HepG2 (cell line): Measurements from ENCODE around the gene FAM229A. TPM values are rescaled to one million over a fixed set of nuclear protein-coding genes. Genes with fewer than 3 reads are reported as not detected.
A peak's percentile ranks its signal among the peaks of the same experiment; 100 is the strongest.

Source experiments
- ETV6 ChIP-seq: sonication (generic); formaldehyde crosslinking; conservative IDR thresholded peaks from 2 replicates; pipeline ENCODE4 v1.4.0; 2020; ENCODE audit warnings: missing genetic modification reagents
- HOXA5 ChIP-seq: sonication (generic); formaldehyde crosslinking; IDR thresholded peaks from 2 replicates; pipeline ENCODE4 v1.4.0; 2020; ENCODE audit warnings: missing genetic modification reagents
- KLF12 ChIP-seq: sonication (generic); formaldehyde crosslinking; IDR thresholded peaks from 2 replicates; pipeline ENCODE4 v1.4.0; 2020; ENCODE audit warnings: missing genetic modification reagents, borderline replicate concordance
- KLF6 ChIP-seq: IDR thresholded peaks from 2 replicates; pipeline ENCODE4 v1.8.0; 2016; ENCODE audit warnings: missing biosample characterization, missing genetic modification reagents
- MXI1 ChIP-seq: IDR thresholded peaks from 3 replicates; pipeline ENCODE4 v1.6.1; 2012; ENCODE audit warnings: low read depth, low read length, inconsistent platforms, borderline replicate concordance
- NFKB2 ChIP-seq: sonication (generic); formaldehyde crosslinking; IDR thresholded peaks from 2 replicates; pipeline ENCODE4 v1.4.0; 2020; ENCODE audit warnings: missing genetic modification reagents, borderline replicate concordance
- PAWR ChIP-seq: sonication (generic); formaldehyde crosslinking; IDR thresholded peaks from 2 replicates; pipeline ENCODE4 v1.4.0; 2020; ENCODE audit warnings: missing genetic modification reagents, mild to moderate bottlenecking, borderline replicate concordance
- SOX13 ChIP-seq, 3 experiments: fragments of 450-650 bp in 1 of 3; sonication (generic) in 1 of 3; formaldehyde crosslinking in 1 of 3; IDR thresholded peaks in 2 of 3; conservative IDR thresholded peaks in 1 of 3; 2 replicates each; pipeline versions ENCODE4 v1.5.0 to v1.6.1; 2016 to 2020; ENCODE audit warnings: antibody characterized with exemption in 1 of 3, mild to moderate bottlenecking in 1 of 3, missing compliant biosample characterization in 1 of 3, missing genetic modification reagents in 1 of 3, moderate library complexity in 1 of 3
- SRSF9 ChIP-seq: fragments of 200-400 bp; formaldehyde crosslinking; IDR thresholded peaks from 2 replicates; pipeline ENCODE4 v1.6.1; 2018; ENCODE audit warnings: borderline replicate concordance, mild to moderate bottlenecking, low read depth, low read length; ENCODE audit not compliant: insufficient read depth, poor library complexity, severe bottlenecking
- TCF7L2 ChIP-seq: IDR thresholded peaks from 2 replicates; pipeline ENCODE4 v1.6.1; 2011; ENCODE audit warnings: mild to moderate bottlenecking, low read depth, low read length, moderate library complexity
- ZBTB7B ChIP-seq: sonication (generic); formaldehyde crosslinking; IDR thresholded peaks from 2 replicates; pipeline ENCODE4 v1.4.0; 2020; ENCODE audit warnings: missing genetic modification reagents
- ZFP37 ChIP-seq: sonication (generic); formaldehyde crosslinking; IDR thresholded peaks from 2 replicates; pipeline ENCODE4 v1.4.0; 2020; ENCODE audit warnings: missing genetic modification reagents, borderline replicate concordance
- ZNF296 ChIP-seq: sonication (generic); formaldehyde crosslinking; conservative IDR thresholded peaks from 2 replicates; pipeline ENCODE4 v1.5.0; 2020; ENCODE audit warnings: mild to moderate bottlenecking, missing genetic modification reagents
- ZNF34 ChIP-seq: sonication (generic); formaldehyde crosslinking; IDR thresholded peaks from 2 replicates; pipeline ENCODE4 v1.4.0; 2020; ENCODE audit warnings: mild to moderate bottlenecking, missing genetic modification reagents, borderline replicate concordance
- ZNF44 ChIP-seq: sonication (generic); formaldehyde crosslinking; IDR thresholded peaks from 2 replicates; pipeline ENCODE4 v1.5.1; 2020; ENCODE audit warnings: mild to moderate bottlenecking, missing genetic modification reagents
- ZNF569 ChIP-seq: sonication (generic); formaldehyde crosslinking; IDR thresholded peaks from 2 replicates; pipeline ENCODE4 v1.5.0; 2020; ENCODE audit warnings: mild to moderate bottlenecking, missing genetic modification reagents, moderate library complexity, borderline replicate concordance
- ZNF629 ChIP-seq: sonication (generic); formaldehyde crosslinking; conservative IDR thresholded peaks from 2 replicates; pipeline ENCODE4 v1.5.0; 2020; ENCODE audit warnings: missing genetic modification reagents
- ZNF720 ChIP-seq: sonication (generic); formaldehyde crosslinking; IDR thresholded peaks from 2 replicates; pipeline ENCODE4 v1.4.0; 2020; ENCODE audit warnings: missing genetic modification reagents
- ZNF75D ChIP-seq: sonication (generic); formaldehyde crosslinking; IDR thresholded peaks from 2 replicates; pipeline ENCODE4 v1.8.1; 2023; ENCODE audit warnings: missing genetic modification reagents, mild to moderate bottlenecking, borderline replicate concordance
- ZNF792 ChIP-seq: IDR thresholded peaks from 2 replicates; pipeline ENCODE4 v1.6.1; 2016
- ZNF816 ChIP-seq: sonication (generic); formaldehyde crosslinking; IDR thresholded peaks from 2 replicates; pipeline ENCODE4 v1.8.0; 2022; ENCODE audit warnings: missing genetic modification reagents, mild to moderate bottlenecking, borderline replicate concordance
- ZNF850 ChIP-seq: sonication (generic); formaldehyde crosslinking; conservative IDR thresholded peaks from 2 replicates; pipeline ENCODE4 v1.9.0; 2021; ENCODE audit warnings: mild to moderate bottlenecking, missing genetic modification reagents
- polyA plus RNA-seq, 8 experiments: library from polyadenylated mRNA; depleted of rRNA in 3 of 8; stranded (reverse) in 7 of 8; unstranded in 1 of 8; fragments of >200 nt; fragmentation: Illumina TruSeq in 4 of 8; extraction: Trizol in 4 of 8; gene quantifications; 2 replicates each; pipeline versions ENCODE4 v1.2.1 to v1.2.3, GENCODE V29; 2011 to 2016; ENCODE audit warnings: low read depth in 4 of 8, missing spikeins in 1 of 8, mixed read lengths in 1 of 8; ENCODE audit not compliant: insufficient read depth in 1 of 8
- total RNA-seq, 5 experiments: library from RNA; depleted of rRNA; stranded (reverse); fragments of >200 nt; fragmentation: Illumina TruSeq; extraction: Trizol; gene quantifications; 2 replicates each; pipeline ENCODE4 v1.2.3, GENCODE V29; 2016; ENCODE audit warnings: low read depth in 1 of 5
- TF ChIP-seq, protein P1 (sequence below): sonication (generic); formaldehyde crosslinking; IDR thresholded peaks from 2 replicates; pipeline ENCODE4 v1.4.0; 2020; ENCODE audit warnings: missing genetic modification reagents
- TF ChIP-seq, protein P2 (sequence below): sonication (generic); formaldehyde crosslinking; IDR thresholded peaks from 2 replicates; pipeline ENCODE4 v1.8.1; 2023; ENCODE audit warnings: missing genetic modification reagents, inconsistent platforms, borderline replicate concordance

Gene FAM229A
- total and polyA plus RNA-seq, 2 of the 13 experiments (the other 11 are each of a cell fraction or from before 2014, with no cell fraction given): 3.2 to 17.6 TPM

DNA sequence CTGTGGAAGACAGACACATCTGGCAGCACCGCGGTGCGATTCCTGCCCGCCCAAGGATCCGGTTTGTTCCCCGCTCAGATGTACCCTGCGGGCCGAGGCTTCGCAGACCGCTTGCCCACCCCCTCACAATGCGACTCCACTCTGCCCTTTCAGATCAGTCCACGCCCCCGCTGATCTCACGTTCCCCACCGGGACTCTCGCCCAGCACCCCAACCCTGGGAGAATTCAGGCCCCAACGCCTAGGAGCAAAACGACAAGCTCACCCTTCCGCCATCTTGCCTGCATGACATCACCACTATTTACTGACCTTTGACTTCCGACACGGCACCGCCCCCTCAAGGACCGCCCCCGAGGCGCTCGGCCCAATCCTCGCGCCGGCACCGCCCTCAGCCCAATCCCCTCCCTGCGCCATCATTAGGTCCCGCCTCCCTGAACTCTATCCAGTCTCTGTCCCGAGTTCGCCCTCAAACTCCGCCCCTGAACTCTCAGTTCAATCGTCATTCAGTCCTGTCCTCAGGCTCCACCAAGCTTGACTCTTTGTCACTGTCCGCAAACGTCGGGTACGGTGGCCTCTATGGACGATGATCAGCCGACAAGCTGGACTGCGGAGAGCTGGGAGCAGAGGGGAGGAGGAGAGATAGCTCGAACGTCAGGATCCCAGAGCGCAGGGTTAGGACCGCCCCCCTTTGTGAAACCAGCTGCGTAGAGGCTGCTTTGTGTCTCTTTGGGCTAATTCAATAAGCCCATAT, 32.0 kb upstream of the FAM229A start, which contains the start of gene BSDC1 (continued):
- no peak for TF ChIP-seq ZNF75D (CRISPR knock-in tag)
- TF ChIP-seq ZNF569 (CRISPR knock-in tag): no peak
- TF ChIP-seq ZNF34 (CRISPR knock-in tag): no peak
- peak; percentile 38; the same call in 1 of the 2 replicates for TF ChIP-seq SOX13 (IDR thresholded peaks at IDR 0.05)
- peak in 1 of 2 experiments; percentile 69; a peak in 2 of 4 replicates for TF ChIP-seq SOX13 (CRISPR knock-in tag; conservative IDR thresholded peaks at IDR 0.05 in 1 of 2, IDR thresholded peaks at IDR 0.05 in 1 of 2)
- TF ChIP-seq KLF6 (CRISPR knock-in tag): no peak; the same call in 1 of the 2 replicates
- TF ChIP-seq HOXA5: no peak; the same call in 1 of the 2 replicates
- TF ChIP-seq, protein P1, sequence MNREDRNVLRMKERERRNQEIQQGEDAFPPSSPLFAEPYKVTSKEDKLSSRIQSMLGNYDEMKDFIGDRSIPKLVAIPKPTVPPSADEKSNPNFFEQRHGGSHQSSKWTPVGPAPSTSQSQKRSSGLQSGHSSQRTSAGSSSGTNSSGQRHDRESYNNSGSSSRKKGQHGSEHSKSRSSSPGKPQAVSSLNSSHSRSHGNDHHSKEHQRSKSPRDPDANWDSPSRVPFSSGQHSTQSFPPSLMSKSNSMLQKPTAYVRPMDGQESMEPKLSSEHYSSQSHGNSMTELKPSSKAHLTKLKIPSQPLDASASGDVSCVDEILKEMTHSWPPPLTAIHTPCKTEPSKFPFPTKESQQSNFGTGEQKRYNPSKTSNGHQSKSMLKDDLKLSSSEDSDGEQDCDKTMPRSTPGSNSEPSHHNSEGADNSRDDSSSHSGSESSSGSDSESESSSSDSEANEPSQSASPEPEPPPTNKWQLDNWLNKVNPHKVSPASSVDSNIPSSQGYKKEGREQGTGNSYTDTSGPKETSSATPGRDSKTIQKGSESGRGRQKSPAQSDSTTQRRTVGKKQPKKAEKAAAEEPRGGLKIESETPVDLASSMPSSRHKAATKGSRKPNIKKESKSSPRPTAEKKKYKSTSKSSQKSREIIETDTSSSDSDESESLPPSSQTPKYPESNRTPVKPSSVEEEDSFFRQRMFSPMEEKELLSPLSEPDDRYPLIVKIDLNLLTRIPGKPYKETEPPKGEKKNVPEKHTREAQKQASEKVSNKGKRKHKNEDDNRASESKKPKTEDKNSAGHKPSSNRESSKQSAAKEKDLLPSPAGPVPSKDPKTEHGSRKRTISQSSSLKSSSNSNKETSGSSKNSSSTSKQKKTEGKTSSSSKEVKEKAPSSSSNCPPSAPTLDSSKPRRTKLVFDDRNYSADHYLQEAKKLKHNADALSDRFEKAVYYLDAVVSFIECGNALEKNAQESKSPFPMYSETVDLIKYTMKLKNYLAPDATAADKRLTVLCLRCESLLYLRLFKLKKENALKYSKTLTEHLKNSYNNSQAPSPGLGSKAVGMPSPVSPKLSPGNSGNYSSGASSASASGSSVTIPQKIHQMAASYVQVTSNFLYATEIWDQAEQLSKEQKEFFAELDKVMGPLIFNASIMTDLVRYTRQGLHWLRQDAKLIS: no peak
- no peak for TF ChIP-seq ZNF44
- no peak; the same call in 1 of the 2 replicates for TF ChIP-seq ZNF816
- 0 out of 2 replicates have a peak, but pooled peaks have one; percentile 31 for TF ChIP-seq ETV6
- peak; percentile 29; the same call in 1 of the 3 replicates for TF ChIP-seq MXI1
- peak; percentile 88 for TF ChIP-seq ZNF792 (CRISPR knock-in tag)
- no peak for TF ChIP-seq ZNF296 (CRISPR knock-in tag)
- TF ChIP-seq PAWR (CRISPR knock-in tag): no peak
- no peak for TF ChIP-seq ZNF720 (CRISPR knock-in tag)
- no peak for TF ChIP-seq ZNF629 (CRISPR knock-in tag)
- TF ChIP-seq TCF7L2: no peak
- peak; percentile 60; the same call in 1 of the 2 replicates for TF ChIP-seq NFKB2 (CRISPR knock-in tag)
- no peak for TF ChIP-seq KLF12 (CRISPR knock-in tag)
- TF ChIP-seq, protein P2, sequence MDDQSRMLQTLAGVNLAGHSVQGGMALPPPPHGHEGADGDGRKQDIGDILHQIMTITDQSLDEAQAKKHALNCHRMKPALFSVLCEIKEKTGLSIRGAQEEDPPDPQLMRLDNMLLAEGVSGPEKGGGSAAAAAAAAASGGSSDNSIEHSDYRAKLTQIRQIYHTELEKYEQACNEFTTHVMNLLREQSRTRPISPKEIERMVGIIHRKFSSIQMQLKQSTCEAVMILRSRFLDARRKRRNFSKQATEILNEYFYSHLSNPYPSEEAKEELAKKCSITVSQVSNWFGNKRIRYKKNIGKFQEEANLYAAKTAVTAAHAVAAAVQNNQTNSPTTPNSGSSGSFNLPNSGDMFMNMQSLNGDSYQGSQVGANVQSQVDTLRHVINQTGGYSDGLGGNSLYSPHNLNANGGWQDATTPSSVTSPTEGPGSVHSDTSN: no peak
- TF ChIP-seq ZBTB7B (CRISPR knock-in tag): peak; percentile 41; the same call in 1 of the 2 replicates
- no peak for TF ChIP-seq SRSF9
- TF ChIP-seq ZNF850 (CRISPR knock-in tag): no peak
- 0 out of 2 replicates have a peak, but pooled peaks have one; percentile 50 for TF ChIP-seq ZFP37 (CRISPR knock-in tag)
